Upper lobe of left lung (tissue), 6 donors: Measurements from ENCODE around the gene ULK4. TPM values are rescaled to one million over a fixed set of nuclear protein-coding genes. Genes with fewer than 3 reads are reported as not detected.
A peak's percentile ranks its signal among the peaks of the same experiment; 100 is the strongest.

Experiments used
- ATAC-seq, 2 donors: fragments of 200-7000 bp; cut with Tn5 transposase; one replicate each; pipeline ENCODE4 v1.9.1; 2022; ENCODE audit warnings: mild to moderate bottlenecking in 2 of 2, moderate library complexity in 2 of 2; ENCODE audit not compliant: low FRiP score in 2 of 2
- DNase-seq, 2 donors: peaks; one replicate each; pipeline ENCODE4 v3.0.0-alpha.2; 2019 to 2020
- H3K27ac ChIP-seq, 4 donors: fragments of 200-600 bp; sonication (generic); one replicate each; pipeline ENCODE4 v1.5.1; 2016 to 2019
- H3K27me3 ChIP-seq, 4 donors: fragments of 200-600 bp; sonication (generic); one replicate each; pipeline ENCODE4 v1.5.1; 2017 to 2019
- H3K36me3 ChIP-seq, 4 donors: fragments of 200-600 bp; sonication (generic); one replicate each; pipeline ENCODE4 v1.5.1; 2016 to 2019
- H3K4me1 ChIP-seq, 4 donors: fragments of 200-600 bp; sonication (generic); one replicate each; pipeline ENCODE4 v1.5.1; 2018 to 2019
- H3K4me3 ChIP-seq, 4 donors: fragments of 200-600 bp; sonication (generic); one replicate each; pipeline ENCODE4 v1.5.1; 2017 to 2019; ENCODE audit warnings: mild to moderate bottlenecking in 2 of 4, moderate library complexity in 1 of 4
- H3K9me3 ChIP-seq, 4 donors: fragments of 200-600 bp; sonication (generic); one replicate each; pipeline ENCODE4 v1.5.1; 2018 to 2019
- CTCF ChIP-seq, 6 experiments: fragments of 450-650 bp in 4 of 6; fragments of 200-600 bp in 2 of 6; sonication (generic) in 2 of 6; IDR thresholded peaks; one replicate each; pipeline ENCODE4 v1.5.1; 2016 to 2019; ENCODE audit warnings: antibody characterized with exemption in 6 of 6
- EP300 ChIP-seq, 4 donors: sonication (generic); formaldehyde crosslinking; IDR thresholded peaks; one replicate each; pipeline ENCODE4 v1.5.1; 2017; ENCODE audit warnings: antibody characterized with exemption in 4 of 4, control low read depth in 2 of 4
- POLR2A ChIP-seq, 4 donors: fragments of 450-650 bp; IDR thresholded peaks; one replicate each; pipeline ENCODE4 v1.5.1; 2016 to 2017; ENCODE audit warnings: antibody characterized with exemption in 4 of 4, mild to moderate bottlenecking in 2 of 4
- POLR2AphosphoS5 ChIP-seq, 2 donors: sonication (generic); formaldehyde crosslinking; IDR thresholded peaks; one replicate each; pipeline ENCODE4 v1.5.1; 2017; ENCODE audit warnings: antibody characterized with exemption in 2 of 2
- WGBS, 2 donors: methylation state at CpG; one replicate each; pipeline ENCODE4 v1.1.5; 2017 to 2018; 5-methylcytosine and 5-hydroxymethylcytosine counted together
- total RNA-seq, 6 donors: library from RNA; depleted of rRNA in 4 of 6; stranded (reverse); fragments of >200 nt in 4 of 6; gene quantifications; one replicate each; pipeline versions ENCODE4 v1.1.0 to v1.2.1, GENCODE V29; 2016 to 2021
- donor health status: DM: no; HTN: no; CAD: no; lungs with moderate emphysema.
- donor health status: DM: no; HTN: yes; CAD: no; lungs with severe emphysema.

ULK4 gene
- total RNA-seq, 6 donors from 2014 or later = 9.4 to 76.5 (median 28.1) TPM

- 95 to 100% methylated on average over 1 of the region's 1 CpG for whole genome bisulfite sequencing, 2 donors
- ATAC-seq = no peak
- no peak for DNase-seq
Measured at GRCh38 chr3:41259449-41260062, 702.3 kb downstream of the ULK4 start.

GRCh38 chr3:41258239-41258800 is 703.6 kb downstream of the ULK4 start:
- H3K9me3 ChIP-seq = no peaks in the 10 kb centered on the region
- no peak for ATAC-seq
- no peak overlapping the region for H3K27ac ChIP-seq
- no peaks in the 10 kb centered on the region for H3K36me3 ChIP-seq
- H3K4me3 ChIP-seq = no peak overlapping the region
- H3K4me1 ChIP-seq = no peaks in the 10 kb centered on the region
- no peaks in the 10 kb centered on the region for H3K27me3 ChIP-seq
- TF ChIP-seq POLR2A (IDR thresholded peaks at IDR 0.05) = no peak
- TF ChIP-seq POLR2AphosphoS5 (IDR thresholded peaks at IDR 0.05) = no peak
- no peak for TF ChIP-seq CTCF (IDR thresholded peaks at IDR 0.05)
- TF ChIP-seq EP300 (IDR thresholded peaks at IDR 0.05) = no peak
- 88 to 89% methylated on average over 4 of the region's 4 CpGs for WGBS, 2 donors
- no peak for DNase-seq

More at GRCh38 chr3:41259449-41260062, 702.3 kb downstream of the ULK4 start:
- Histone ChIP-seq H3K9me3 (no peaks in the 10 kb centered on the region), H3K4me3 (no peak overlapping the region), H3K27me3 (no peaks in the 10 kb centered on the region), H3K36me3 (no peaks in the 10 kb centered on the region), H3K4me1 (no peaks in the 10 kb centered on the region), H3K27ac (no peak overlapping the region)
- TF ChIP-seq CTCF (IDR thresholded peaks at IDR 0.05) = no peak
- TF ChIP-seq POLR2A (IDR thresholded peaks at IDR 0.05) = no peak
- no peak for TF ChIP-seq POLR2AphosphoS5 (IDR thresholded peaks at IDR 0.05)
- TF ChIP-seq EP300 (IDR thresholded peaks at IDR 0.05) = no peak

DNA sequence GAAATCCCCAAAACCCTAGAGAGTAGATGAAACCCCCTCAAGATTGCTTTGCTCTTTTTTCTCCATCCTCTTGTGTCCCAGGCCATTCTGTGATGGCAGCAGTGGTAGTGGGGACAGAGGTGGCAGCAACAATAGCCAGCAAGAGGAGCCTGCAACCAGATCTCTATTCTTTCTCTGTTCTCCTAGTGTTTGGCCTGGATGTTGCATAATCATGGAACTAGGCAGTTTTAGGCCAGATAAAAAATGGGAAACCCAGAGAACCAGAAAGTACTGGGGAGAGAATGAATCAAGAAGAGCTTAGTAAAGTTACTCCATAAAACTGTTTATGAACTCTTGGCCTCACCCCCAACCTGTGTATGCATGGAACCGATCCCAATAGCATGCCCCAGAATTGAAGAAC is 710.3 kb downstream of the ULK4 start:
- WGBS, 2 donors = 91 to 95% methylated on average over 1 of the region's 1 CpG
- Histone ChIP-seq H3K4me3 (no peak overlapping the region), H3K36me3 (no peaks in the 10 kb centered on the region), H3K9me3 (no peaks in the 10 kb centered on the region), H3K4me1 (no peaks in the 10 kb centered on the region), H3K27me3 (no peaks in the 10 kb centered on the region), H3K27ac (no peak overlapping the region)
- TF ChIP-seq EP300 (IDR thresholded peaks at IDR 0.05) (no peak), POLR2A (IDR thresholded peaks at IDR 0.05) (no peak), CTCF (IDR thresholded peaks at IDR 0.05) (no peak), POLR2AphosphoS5 (IDR thresholded peaks at IDR 0.05) (no peak)
- ATAC-seq (no peak), DNase-seq (no peak)

- ATAC-seq (no peak), DNase-seq (no peak)
- Histone ChIP-seq H3K4me1 (no peaks in the 10 kb centered on the region), H3K4me3 (no peak overlapping the region), H3K27ac (no peak overlapping the region), H3K36me3 (peaks cover 0 to 2% (median 0%) of the 10 kb centered on the region in 4 donors), H3K9me3 (no peaks in the 10 kb centered on the region), H3K27me3 (no peaks in the 10 kb centered on the region)
- no peak for TF ChIP-seq CTCF (IDR thresholded peaks at IDR 0.05)
- no peak for TF ChIP-seq POLR2A (IDR thresholded peaks at IDR 0.05)
- no peak for TF ChIP-seq EP300 (IDR thresholded peaks at IDR 0.05)
- no peak for TF ChIP-seq POLR2AphosphoS5 (IDR thresholded peaks at IDR 0.05)
- WGBS, 2 donors = 73 to 78% methylated on average over 2 of the region's 2 CpGs
Measured at GRCh38 chr3:41250825-41251224, 711.1 kb downstream of the ULK4 start.

GRCh38 chr3:41249318-41249717 is 712.6 kb downstream of the ULK4 start:
- ATAC-seq (no peak), DNase-seq (peak in 1 of 2 donors; percentile 17)
- no peak overlapping the region for H3K27ac ChIP-seq
- H3K4me1 ChIP-seq = no peaks in the 10 kb centered on the region
- TF ChIP-seq CTCF (IDR thresholded peaks at IDR 0.05) = no peak
- H3K4me3 ChIP-seq = no peak overlapping the region
- H3K36me3 ChIP-seq = peaks cover 0 to 12% (median 0%) of the 10 kb centered on the region in 4 donors
- H3K27me3 ChIP-seq = no peaks in the 10 kb centered on the region
- WGBS, 2 donors = 90 to 100% methylated on average over 2 to 3 of the region's 3 CpGs
- H3K9me3 ChIP-seq = no peaks in the 10 kb centered on the region
